BE2C (cell line): ENCODE data around the gene HPGDS.
A peak's percentile ranks its signal among the peaks of the same experiment; 100 is the strongest.

Source experiments
- DNase-seq: peaks from one replicate; pipeline ENCODE4 v3.0.0-alpha.2; 2020
- H3K27me3 ChIP-seq: fragments of 250-450 bp; sonication (Bioruptor Pico); 2 replicates; pipeline ENCODE4 v1.5.1; 2020; ENCODE audit warnings: mild to moderate bottlenecking
- H3K36me3 ChIP-seq: fragments of 250-450 bp; sonication (Bioruptor Pico); 2 replicates; pipeline ENCODE4 v1.5.1; 2020; ENCODE audit warnings: mild to moderate bottlenecking
- H3K4me1 ChIP-seq: fragments of 250-450 bp; sonication (Bioruptor Pico); 2 replicates; pipeline ENCODE4 v1.5.1; 2020
- H3K4me3 ChIP-seq: 2 replicates; pipeline ENCODE4 v1.5.1; 2011; ENCODE audit warnings: low read depth, low read length
- H3K9me3 ChIP-seq: fragments of 250-450 bp; sonication (Bioruptor Pico); 2 replicates; pipeline ENCODE4 v1.5.1; 2020
- CTCF ChIP-seq: IDR thresholded peaks from 2 replicates; pipeline ENCODE4 v1.5.1; 2012; ENCODE audit warnings: mild to moderate bottlenecking, low read depth, low read length

HPGDS gene

GRCh38 chr4:94271248-94271647 lies 71.4 kb downstream of the HPGDS start:
- Histone ChIP-seq H3K27me3 (no peaks in the 10 kb centered on the region), H3K36me3 (peaks cover 48% of the 10 kb centered on the region), H3K9me3 (no peaks in the 10 kb centered on the region), H3K4me3 (no peak overlapping the region), H3K4me1 (no peaks in the 10 kb centered on the region)
- TF ChIP-seq CTCF, result no peak
- DNase-seq, result no peak

- TF ChIP-seq CTCF, result no peak
- no peaks in the 10 kb centered on the region for H3K27me3 ChIP-seq
- no peaks in the 10 kb centered on the region for H3K9me3 ChIP-seq
- no peak overlapping the region for H3K4me3 ChIP-seq
- peaks cover 29% of the 10 kb centered on the region for H3K36me3 ChIP-seq
- H3K4me1 ChIP-seq, result peaks cover 4% of the 10 kb centered on the region
- DNase-seq, result no peak
Measured at GRCh38 chr4:94267037-94267436, 75.6 kb downstream of the HPGDS start.

- H3K27me3 ChIP-seq, result no peaks in the 10 kb centered on the region
- peaks cover 15% of the 10 kb centered on the region for H3K36me3 ChIP-seq
- H3K4me1 ChIP-seq, result peaks cover 9% of the 10 kb centered on the region
- no peak for DNase-seq
- no peaks in the 10 kb centered on the region for H3K9me3 ChIP-seq
- no peak for TF ChIP-seq CTCF
- no peak overlapping the region for H3K4me3 ChIP-seq
Measured at GRCh38 chr4:94262163-94263016, 80.2 kb downstream of the HPGDS start.

GRCh38 chr4:94256828-94257227 lies 85.8 kb downstream of the HPGDS start:
- no peak for DNase-seq
- peaks cover 2% of the 10 kb centered on the region; the same call in 1 of the 2 replicates for H3K4me1 ChIP-seq
- H3K36me3 ChIP-seq, result peaks cover 25% of the 10 kb centered on the region
- no peak overlapping the region for H3K4me3 ChIP-seq
- peak; percentile 48 for TF ChIP-seq CTCF
- H3K9me3 ChIP-seq, result no peaks in the 10 kb centered on the region
- H3K27me3 ChIP-seq, result no peaks in the 10 kb centered on the region

GRCh38 chr4:94256144-94256783 lies 86.4 kb downstream of the HPGDS start:
- no peak for DNase-seq
- no peak for TF ChIP-seq CTCF
- Histone ChIP-seq H3K36me3 (peaks cover 26% of the 10 kb centered on the region), H3K27me3 (no peaks in the 10 kb centered on the region), H3K4me3 (no peak overlapping the region), H3K4me1 (no peaks in the 10 kb centered on the region), H3K9me3 (no peaks in the 10 kb centered on the region)

- H3K4me3 ChIP-seq, result no peak overlapping the region
- no peak for DNase-seq
- H3K4me1 ChIP-seq, result no peaks in the 10 kb centered on the region
- peaks cover 45% of the 10 kb centered on the region for H3K36me3 ChIP-seq
- no peaks in the 10 kb centered on the region for H3K9me3 ChIP-seq
- H3K27me3 ChIP-seq, result no peaks in the 10 kb centered on the region
- no peak for TF ChIP-seq CTCF
Measured at GRCh38 chr4:94253036-94253435, 89.6 kb downstream of the HPGDS start.
